Motor neuron (in vitro differentiated cells): ENCODE data around the gene IL13RA1. TPM values are rescaled to one million over a fixed set of nuclear protein-coding genes. Genes with fewer than 3 reads are reported as not detected.
A peak's percentile ranks its signal among the peaks of the same experiment; 100 is the strongest.

Experiments used
- ATAC-seq, 8 experiments: fragments of 200-7000 bp; cut with Tn5 transposase; replicated peaks in 6 of 8; 2 replicates each; pipeline ENCODE4 v1.8.0; 2021; ENCODE audit warnings: mild to moderate bottlenecking in 8 of 8, moderate library complexity in 8 of 8
- H3K27ac ChIP-seq, 2 donors: fragments of 250-450 bp; sonication (Bioruptor Pico); 2 replicates each; pipeline ENCODE4 v1.9.0; 2021; ENCODE audit warnings: antibody characterized with exemption in 2 of 2, mild to moderate bottlenecking in 2 of 2, moderate library complexity in 1 of 2
- H3K4me1 ChIP-seq, 2 donors: fragments of 250-450 bp; sonication (Bioruptor Pico); replicated peaks in 1 of 2; 2 replicates each; pipeline ENCODE4 v1.6.1; 2021; ENCODE audit warnings: antibody characterized with exemption in 2 of 2, mild to moderate bottlenecking in 2 of 2, moderate library complexity in 1 of 2
- H3K4me3 ChIP-seq, 5 donors: fragments of 250-450 bp; sonication (Bioruptor Pico); 2 replicates each; pipeline ENCODE4 v1.9.0; 2021; ENCODE audit warnings: antibody characterized with exemption in 5 of 5, mild to moderate bottlenecking in 5 of 5, moderate library complexity in 4 of 5
- WGBS, 10 experiments: fragments of 450-650 bp; shearing (Covaris generic); methylation state at CpG; one replicate each; pipeline ENCODE4 v1.0.0; 2022; 5-methylcytosine and 5-hydroxymethylcytosine counted together
- in situ Hi-C, 9 experiments: fragments of 400-800 bp; cut with MboI; loops; one replicate each; pipeline ENCODE4 v1.15.0; 2021; ENCODE audit warnings: low sequenced_read_pairs in 9 of 9, low pct_unique_long_range_greater_than_20kb in 2 of 9; ENCODE audit not compliant: unreplicated experiment in 9 of 9
- total RNA-seq, 8 experiments: library from RNA; unstranded; fragments of 300-600 nt; gene quantifications; 2 replicates each; pipeline versions ENCODE4 v1.2.3 to v1.2.4, GENCODE V29; 2022

Gene IL13RA1
- total RNA-seq, 8 experiments from 2014 or later = 0.92 to 38.6 (median 9.4) TPM

DNA sequence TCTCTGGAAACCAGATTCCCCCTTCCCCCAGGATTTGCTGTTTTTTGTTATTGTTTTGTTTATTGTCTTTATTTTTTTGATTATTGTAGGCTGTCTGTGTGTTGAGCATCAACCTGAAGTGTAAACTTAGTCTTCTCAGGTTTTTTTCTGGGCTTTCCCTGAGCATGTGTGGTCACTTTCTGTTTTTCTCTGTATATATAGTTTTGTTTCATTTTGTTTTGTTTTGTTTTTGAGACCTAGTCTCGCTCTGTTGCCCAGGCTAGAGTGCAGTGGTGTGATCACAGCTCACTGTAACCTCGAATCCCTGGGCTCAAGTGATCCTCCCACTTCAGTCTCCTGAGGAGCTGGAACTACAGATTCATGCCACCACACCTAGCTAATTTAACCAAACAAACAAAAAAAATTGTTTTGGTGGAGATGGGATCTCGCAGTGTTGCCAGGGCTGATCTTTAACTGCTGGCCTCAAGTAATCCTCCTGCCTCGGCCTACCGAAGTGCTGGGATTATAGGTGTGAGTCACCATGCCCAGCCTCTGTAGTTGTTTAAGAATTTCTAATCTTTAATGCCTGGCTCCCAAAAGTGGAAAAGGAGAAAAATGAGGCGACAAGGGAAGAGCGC, 9.1 kb downstream of the IL13RA1 start:
- 47 to 100% (median 83%) methylated on average over 1 to 5 of the region's 7 CpGs; no CpG with 5 or more reads in 5 of the 10 experiments for WGBS, 10 experiments
- no peak overlapping the region for H3K27ac ChIP-seq
- no peaks in the 10 kb centered on the region for H3K4me1 ChIP-seq
- in situ Hi-C loops = no loop called here
- ATAC-seq = no peak
- no peak overlapping the region for H3K4me3 ChIP-seq

GRCh38 chrX:118739577-118739976, 12.2 kb downstream of the IL13RA1 start:
- H3K27ac ChIP-seq = no peak overlapping the region
- H3K4me3 ChIP-seq = no peak overlapping the region
- in situ Hi-C loops = no loop called here
- no peak for ATAC-seq
- H3K4me1 ChIP-seq = no peaks in the 10 kb centered on the region

DNA sequence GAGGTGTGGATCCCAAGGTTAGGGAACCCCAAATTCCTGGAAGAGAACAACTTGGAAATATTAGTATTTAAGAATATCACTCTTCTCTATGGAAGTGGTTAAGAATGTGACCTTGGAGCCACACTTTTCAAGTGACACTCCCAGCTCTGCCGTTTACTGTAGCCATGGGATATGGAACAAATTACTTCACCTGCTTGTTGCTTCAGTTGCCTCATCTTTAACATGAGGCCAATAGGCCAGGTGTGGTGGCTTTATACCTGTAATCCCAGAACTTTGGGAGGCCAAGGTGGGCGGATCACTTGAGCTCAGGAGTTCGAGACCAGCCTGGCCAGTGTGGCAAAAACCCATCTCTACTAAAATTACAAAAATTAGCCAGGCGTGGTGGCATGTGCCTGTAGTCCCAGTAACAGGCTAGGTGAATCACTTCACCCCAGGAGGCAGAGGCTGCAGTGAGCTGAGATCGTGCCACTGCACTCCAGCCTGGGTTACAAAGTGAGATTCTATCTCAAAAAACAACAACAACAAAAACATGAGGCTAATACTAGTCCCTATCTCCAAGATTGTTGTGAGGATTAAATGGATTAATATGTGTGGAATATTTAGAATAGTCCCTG, 13.0 kb downstream of the IL13RA1 start:
- Histone ChIP-seq H3K27ac (no peak overlapping the region), H3K4me1 (no peaks in the 10 kb centered on the region), H3K4me3 (no peak overlapping the region)
- in situ Hi-C loops = no loop called here
- ATAC-seq = no peak
- 27 to 80% (median 64%) methylated on average over 1 to 3 of the region's 5 CpGs; no CpG with 5 or more reads in 6 of the 10 experiments for WGBS, 10 experiments

GRCh38 chrX:118742176-118742575, 14.8 kb downstream of the IL13RA1 start:
- ATAC-seq = no peak
- Histone ChIP-seq H3K27ac (no peak overlapping the region), H3K4me1 (no peaks in the 10 kb centered on the region), H3K4me3 (no peak overlapping the region)
- WGBS, 10 experiments = 33 to 83% (median 46%) methylated on average over 1 of the region's 2 CpGs; no CpG with 5 or more reads in 4 of the 10 experiments
- in situ Hi-C loops = no loop called here

- Histone ChIP-seq H3K4me3 (no peak overlapping the region), H3K4me1 (no peaks in the 10 kb centered on the region), H3K27ac (no peak overlapping the region)
- WGBS, 10 experiments = 0 to 100% (median 25%) methylated on average over 1 to 2 of the region's 2 CpGs; no CpG with 5 or more reads in 3 of the 10 experiments
- in situ Hi-C loops = no loop called here
- peak in 2 of 8 experiments; percentile 44 to 67 for ATAC-seq
Observed at GRCh38 chrX:118745570-118745969, 18.2 kb downstream of the IL13RA1 start.

GRCh38 chrX:118751950-118752783, 24.8 kb downstream of the IL13RA1 start:
- no peaks in the 10 kb centered on the region for H3K4me1 ChIP-seq
- WGBS, 10 experiments = 44 to 100% (median 100%) methylated on average over 1 to 3 of the region's 9 CpGs; no CpG with 5 or more reads in 3 of the 10 experiments
- ATAC-seq = no peak
- no peak overlapping the region for H3K4me3 ChIP-seq
- in situ Hi-C loops = no loop called here
- no peak overlapping the region for H3K27ac ChIP-seq

- Histone ChIP-seq H3K4me3 (no peak overlapping the region), H3K4me1 (no peaks in the 10 kb centered on the region), H3K27ac (no peak overlapping the region)
- 38 to 100% (median 70%) methylated on average over 1 to 4 of the region's 4 CpGs; no CpG with 5 or more reads in 3 of the 10 experiments for WGBS, 10 experiments
- no peak for ATAC-seq
- in situ Hi-C loops = no loop called here
Observed at GRCh38 chrX:118755633-118756032, 28.2 kb downstream of the IL13RA1 start.

- in situ Hi-C loops = no loop called here
- ATAC-seq = no peak
- Histone ChIP-seq H3K4me3 (no peak overlapping the region), H3K4me1 (no peaks in the 10 kb centered on the region), H3K27ac (no peak overlapping the region)
- WGBS, 10 experiments = 11 to 100% (median 44%) methylated on average over 1 to 2 of the region's 2 CpGs; no CpG with 5 or more reads in 4 of the 10 experiments
Observed at GRCh38 chrX:118756101-118756500, 28.7 kb downstream of the IL13RA1 start.

DNA sequence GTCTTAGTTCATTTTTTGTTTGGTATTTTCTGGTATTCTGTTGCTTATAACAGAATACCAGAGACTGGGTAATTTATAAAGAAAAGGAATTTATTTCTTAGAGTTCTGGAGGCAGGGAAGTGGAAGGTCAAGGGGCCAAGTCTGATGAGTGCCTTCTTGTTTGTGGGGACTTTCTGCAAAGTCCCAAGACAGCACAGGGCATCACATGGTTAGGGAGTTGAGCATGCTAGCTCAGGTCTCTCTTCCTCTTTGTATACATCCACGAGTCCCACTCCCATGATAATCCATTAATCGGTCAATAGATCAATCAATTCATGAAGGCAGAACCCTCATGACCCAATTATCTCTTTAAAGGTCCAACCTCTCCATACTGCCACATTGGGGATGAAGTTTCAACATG, 31.1 kb downstream of the IL13RA1 start:
- 40 to 59% methylated on average over 1 to 2 of the region's 2 CpGs; no CpG with 5 or more reads in 8 of the 10 experiments for WGBS, 10 experiments
- no peak for ATAC-seq
- no peaks in the 10 kb centered on the region for H3K4me1 ChIP-seq
- no peak overlapping the region for H3K27ac ChIP-seq
- H3K4me3 ChIP-seq = no peak overlapping the region
- in situ Hi-C loops = no loop called here

DNA sequence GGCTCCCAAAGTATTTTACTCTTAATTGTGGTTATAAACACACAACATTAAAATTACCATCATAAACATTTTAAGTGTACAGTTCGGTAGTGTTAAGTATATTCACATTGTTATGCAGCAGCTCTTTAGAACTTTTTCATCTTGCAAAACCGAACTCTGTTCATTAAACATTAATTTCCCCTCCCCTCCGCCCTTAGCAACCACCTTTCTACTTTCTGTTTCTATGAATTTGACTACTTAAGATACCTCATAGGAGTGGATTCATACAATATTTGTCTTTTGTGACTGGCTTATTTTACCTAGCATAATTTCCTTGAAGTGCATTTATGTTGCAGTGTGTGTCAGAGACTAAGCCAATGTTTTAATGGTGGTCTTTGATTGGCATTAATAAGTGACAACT, 32.6 kb downstream of the IL13RA1 start:
- 29 to 100% (median 65%) methylated on average over 1 to 3 of the region's 3 CpGs; no CpG with 5 or more reads in 6 of the 10 experiments for WGBS, 10 experiments
- in situ Hi-C loops = no loop called here
- no peak overlapping the region for H3K27ac ChIP-seq
- ATAC-seq = no peak
- no peak overlapping the region for H3K4me3 ChIP-seq
- H3K4me1 ChIP-seq = no peaks in the 10 kb centered on the region

GRCh38 chrX:118761939-118762707, 34.7 kb downstream of the IL13RA1 start:
- H3K4me3 ChIP-seq = no peak overlapping the region
- H3K27ac ChIP-seq = no peak overlapping the region
- ATAC-seq = peak in 3 of 8 experiments; percentile 62 to 91 (median 64)
- 10 to 49% (median 28%) methylated on average over 2 to 5 of the region's 5 CpGs; no CpG with 5 or more reads in 6 of the 10 experiments for WGBS, 10 experiments
- in situ Hi-C loops = no loop called here
- no peaks in the 10 kb centered on the region for H3K4me1 ChIP-seq

GRCh38 chrX:118763489-118763888, 36.1 kb downstream of the IL13RA1 start:
- H3K4me1 ChIP-seq = no peaks in the 10 kb centered on the region
- no peak overlapping the region for H3K4me3 ChIP-seq
- WGBS, 10 experiments = 33 to 100% methylated on average over 1 of the region's 1 CpG; no CpG with 5 or more reads in 8 of the 10 experiments
- in situ Hi-C loops = no loop called here
- H3K27ac ChIP-seq = no peak overlapping the region
- ATAC-seq = no peak

- WGBS, 10 experiments = 0 to 36% (median 10%) methylated on average over 1 to 2 of the region's 4 CpGs; no CpG with 5 or more reads in 7 of the 10 experiments
- no peak overlapping the region for H3K27ac ChIP-seq
- in situ Hi-C loops = no loop called here
- no peak for ATAC-seq
- H3K4me3 ChIP-seq = no peak overlapping the region
- H3K4me1 ChIP-seq = no peaks in the 10 kb centered on the region
Observed at GRCh38 chrX:118764122-118764521, 36.7 kb downstream of the IL13RA1 start.
